ENCODE data around the gene KRT3.

DNA sequence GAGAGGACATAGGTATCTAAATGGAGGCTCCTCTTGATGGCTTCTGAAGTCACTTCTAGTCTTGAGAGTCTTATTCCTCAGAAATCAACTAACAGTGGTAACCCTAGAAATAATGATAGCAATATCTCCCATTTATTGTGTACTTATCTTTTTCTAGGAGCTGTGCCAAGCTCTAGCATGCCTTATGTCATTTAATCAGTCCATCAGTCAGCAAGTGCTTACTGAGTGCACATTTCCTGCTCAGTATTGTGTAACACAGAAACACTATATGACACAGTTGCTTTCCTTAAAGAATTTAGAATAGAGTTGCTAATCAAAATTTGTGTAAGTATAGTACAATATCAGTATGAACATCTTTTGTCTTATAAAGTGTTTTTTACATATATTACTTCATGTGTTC lies 55.3 kb downstream of the KRT3 start:
- TF ChIP-seq, protein P1, sequence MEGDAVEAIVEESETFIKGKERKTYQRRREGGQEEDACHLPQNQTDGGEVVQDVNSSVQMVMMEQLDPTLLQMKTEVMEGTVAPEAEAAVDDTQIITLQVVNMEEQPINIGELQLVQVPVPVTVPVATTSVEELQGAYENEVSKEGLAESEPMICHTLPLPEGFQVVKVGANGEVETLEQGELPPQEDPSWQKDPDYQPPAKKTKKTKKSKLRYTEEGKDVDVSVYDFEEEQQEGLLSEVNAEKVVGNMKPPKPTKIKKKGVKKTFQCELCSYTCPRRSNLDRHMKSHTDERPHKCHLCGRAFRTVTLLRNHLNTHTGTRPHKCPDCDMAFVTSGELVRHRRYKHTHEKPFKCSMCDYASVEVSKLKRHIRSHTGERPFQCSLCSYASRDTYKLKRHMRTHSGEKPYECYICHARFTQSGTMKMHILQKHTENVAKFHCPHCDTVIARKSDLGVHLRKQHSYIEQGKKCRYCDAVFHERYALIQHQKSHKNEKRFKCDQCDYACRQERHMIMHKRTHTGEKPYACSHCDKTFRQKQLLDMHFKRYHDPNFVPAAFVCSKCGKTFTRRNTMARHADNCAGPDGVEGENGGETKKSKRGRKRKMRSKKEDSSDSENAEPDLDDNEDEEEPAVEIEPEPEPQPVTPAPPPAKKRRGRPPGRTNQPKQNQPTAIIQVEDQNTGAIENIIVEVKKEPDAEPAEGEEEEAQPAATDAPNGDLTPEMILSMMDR (IDR thresholded peaks at IDR 0.05; ENCODE audit: insufficient read depth, low read depth, low read length), result no peak
- no peak for TF ChIP-seq EZH2 (IDR thresholded peaks at IDR 0.05; ENCODE audit: insufficient read depth, low read length)

Measured in astrocyte (in vitro differentiated cells and primary cell).